ENCODE measurements around the gene EVX1. TPM values are rescaled to one million over a fixed set of nuclear protein-coding genes. Genes with fewer than 3 reads are reported as not detected.

EVX1 gene
- not detected in 2 replicates for total RNA-seq

- intact Hi-C loops (cut with micrococcal nuclease) = loop anchor here (5.0 to 10.0 kb wide), 3 partner anchors 45 to 148 kb away; partner anchors contain the start of genes HOXA1 and HOXA10
Observed at GRCh38 chr7:27242555-27243339, at the start of gene EVX1. EVX1 (plus strand) TSS chr7:27242802; CDS start chr7:27243031, 229 bp downstream.

GRCh38 chr7:27193335-27194001 is 49.1 kb upstream of the EVX1 start:
- intact Hi-C loops (cut with micrococcal nuclease) = loop anchor here (1.0 kb wide), 1 partner anchor 7 kb away; no protein-coding TSS in a partner anchor

GRCh38 chr7:27194002-27194352 is 48.6 kb upstream of the EVX1 start:
- intact Hi-C loops (cut with micrococcal nuclease) = loop anchor here (1.0 kb wide), 1 partner anchor 8 kb away; no protein-coding TSS in a partner anchor

GRCh38 chr7:27194686-27195379 is 47.8 kb upstream of the EVX1 start:
- intact Hi-C loops (cut with micrococcal nuclease) = loop anchor here (1.0 to 5.0 kb wide), 5 partner anchors 9 to 902 kb away; partner anchors contain the start of gene EVX1

GRCh38 chr7:27196287-27196767 is 46.3 kb upstream of the EVX1 start:
- intact Hi-C loops (cut with micrococcal nuclease) = loop anchor here (1.0 to 5.0 kb wide), 8 partner anchors 32 to 901 kb away; partner anchors contain the start of genes EVX1 and HOXA9

- intact Hi-C loops (cut with micrococcal nuclease) = loop anchor here (2.0 to 5.0 kb wide), 5 partner anchors 33 to 900 kb away; partner anchors contain the start of genes EVX1 and HOXA9
Observed at GRCh38 chr7:27197137-27198042, 45.2 kb upstream of the EVX1 start.

- intact Hi-C loops (cut with micrococcal nuclease) = loop anchor here (5.0 kb wide), 4 partner anchors 44 to 899 kb away; partner anchors contain the start of gene EVX1
Observed at GRCh38 chr7:27198138-27198841, 44.3 kb upstream of the EVX1 start.

- intact Hi-C loops (cut with micrococcal nuclease) = loop anchor here (5.0 kb wide), 4 partner anchors 43 to 898 kb away; partner anchors contain the start of gene EVX1
Observed at GRCh38 chr7:27198871-27199801, 43.5 kb upstream of the EVX1 start.

GRCh38 chr7:27199849-27200760 is 42.5 kb upstream of the EVX1 start, which contains the start of gene HOXA13:
HOXA13 (minus strand) TSS chr7:27200091; CDS start chr7:27200077, 14 bp downstream.
- intact Hi-C loops (cut with micrococcal nuclease) = loop anchor here (5.0 kb wide), 4 partner anchors 42 to 897 kb away; partner anchors contain the start of gene EVX1

- intact Hi-C loops (cut with micrococcal nuclease) = no loop called here
Observed at GRCh38 chr7:27200761-27201579, 41.6 kb upstream of the EVX1 start.

GRCh38 chr7:27201580-27202017 is 41.0 kb upstream of the EVX1 start:
- intact Hi-C loops (cut with micrococcal nuclease) = no loop called here

- intact Hi-C loops (cut with micrococcal nuclease) = no loop called here
Observed at GRCh38 chr7:27202018-27202861, 40.4 kb upstream of the EVX1 start.

- intact Hi-C loops (cut with micrococcal nuclease) = no loop called here
Observed at GRCh38 chr7:27202862-27203134, 39.8 kb upstream of the EVX1 start.

- intact Hi-C loops (cut with micrococcal nuclease) = no loop called here
Observed at GRCh38 chr7:27203365-27203953, 39.1 kb upstream of the EVX1 start.

- intact Hi-C loops (cut with micrococcal nuclease) = loop anchor here (2.0 kb wide), 1 partner anchor 19 kb away; the partner anchor contains the start of gene HOXA11
Observed at GRCh38 chr7:27203964-27204594, 38.5 kb upstream of the EVX1 start.
